ENCODE measurements around the gene ZFP36. TPM values are rescaled to one million over a fixed set of nuclear protein-coding genes. Genes with fewer than 3 reads are reported as not detected.
"Not testable (repeated sequence)": the region's sequence is repeated elsewhere in the genome, so short reads cannot be mapped to it uniquely, and the experiment has no call there.

ZFP36 gene
- total RNA-seq, 8 experiments from 2014 or later: 0.96 to 30.4 (median 6.6) TPM

- 0% methylated on average over 4 to 15 of the region's 61 CpGs; no CpG with 5 or more reads in 6 of the 10 experiments for WGBS, 10 experiments
- in situ Hi-C loops (cut with MboI; ENCODE audit: low pct_unique_long_range_greater_than_20kb in 2 of 9, low sequenced_read_pairs in 9 of 9, unreplicated experiment in 9 of 9): no loop called here
- peak; percentile 82 to 98 (median 96) for ATAC-seq (replicated peaks in 6 of 8)
- H3K4me3 ChIP-seq: peak within 1 kb of the TSS; percentile 76 to 94 (median 88)
- peaks cover 10 to 14% of the 10 kb centered on the region in 2 donors for H3K4me1 ChIP-seq (replicated peaks in 1 of 2)
- H3K27ac ChIP-seq: peak within 1 kb of the TSS; percentile 89 to 94
These were observed 29.1 kb downstream of the ZFP36 start, which contains the start of gene RPS16 for GRCh38 chr19:39435499-39436349. RPS16 (minus strand) TSS chr19:39435949; CDS start chr19:39435895, 54 bp downstream.

- WGBS, 10 experiments: 0% methylated on average over 1 to 2 of the region's 2 CpGs; no CpG with 5 or more reads in 5 of the 10 experiments
- peak overlapping the region; percentile 89 to 94 for H3K27ac ChIP-seq
- H3K4me3 ChIP-seq: peak overlapping the region; percentile 76 to 94 (median 88)
- peak in 2 of 8 experiments; percentile 4 for ATAC-seq (replicated peaks in 6 of 8)
- in situ Hi-C loops (cut with MboI; ENCODE audit: low pct_unique_long_range_greater_than_20kb in 2 of 9, low sequenced_read_pairs in 9 of 9, unreplicated experiment in 9 of 9): no loop called here
- peaks cover 10 to 14% of the 10 kb centered on the region in 2 donors for H3K4me1 ChIP-seq (replicated peaks in 1 of 2)
These were observed 29.7 kb downstream of the ZFP36 start for GRCh38 chr19:39436350-39436716.

GRCh38 chr19:39438270-39438934 lies 31.8 kb downstream of the ZFP36 start:
- Histone ChIP-seq H3K4me1 (replicated peaks in 1 of 2) (peaks cover 10 to 14% of the 10 kb centered on the region in 2 donors), H3K4me3 (no peak overlapping the region), H3K27ac (no peak overlapping the region)
- ATAC-seq (replicated peaks in 6 of 8): peak in 1 of 8 experiments; percentile 11
- WGBS, 10 experiments: 33 to 94% (median 77%) methylated on average over 3 to 7 of the region's 9 CpGs; no CpG with 5 or more reads in 1 of the 10 experiments
- in situ Hi-C loops (cut with MboI; ENCODE audit: low pct_unique_long_range_greater_than_20kb in 2 of 9, low sequenced_read_pairs in 9 of 9, unreplicated experiment in 9 of 9): no loop called here

- 0 to 25% (median 6%) methylated on average over 1 to 17 of the region's 17 CpGs for WGBS, 10 experiments
- ATAC-seq (replicated peaks in 6 of 8): peak in 1 of 8 experiments; percentile 1
- peak overlapping the region; percentile 92 to 96 for H3K27ac ChIP-seq
- peak overlapping the region; percentile 65 to 87 (median 74) for H3K4me3 ChIP-seq
- in situ Hi-C loops (cut with MboI; ENCODE audit: low pct_unique_long_range_greater_than_20kb in 2 of 9, low sequenced_read_pairs in 9 of 9, unreplicated experiment in 9 of 9): no loop called here
- H3K4me1 ChIP-seq (replicated peaks in 1 of 2): peaks cover 5 to 12% of the 10 kb centered on the region in 2 donors
These were observed 38.0 kb downstream of the ZFP36 start for GRCh38 chr19:39444598-39445195.

- in situ Hi-C loops (cut with MboI; ENCODE audit: low pct_unique_long_range_greater_than_20kb in 2 of 9, low sequenced_read_pairs in 9 of 9, unreplicated experiment in 9 of 9): no loop called here
- peak; percentile 91 to 99 (median 98) for ATAC-seq (replicated peaks in 6 of 8)
- H3K4me1 ChIP-seq (replicated peaks in 1 of 2): peaks cover 5 to 12% of the 10 kb centered on the region in 2 donors
- peak within 1 kb of the TSS; percentile 92 to 96 for H3K27ac ChIP-seq
- WGBS, 10 experiments: 0 to 17% (median 0%) methylated on average over 1 to 35 of the region's 68 CpGs
- peak within 1 kb of the TSS; percentile 65 to 87 (median 74) for H3K4me3 ChIP-seq
These were observed 38.8 kb downstream of the ZFP36 start, which contains the start of gene SUPT5H for GRCh38 chr19:39445196-39446111. SUPT5H (plus strand) TSS chr19:39445582; CDS start chr19:39445891, 309 bp downstream.

- no peak for ATAC-seq (replicated peaks in 6 of 8)
- in situ Hi-C loops (cut with MboI; ENCODE audit: low pct_unique_long_range_greater_than_20kb in 2 of 9, low sequenced_read_pairs in 9 of 9, unreplicated experiment in 9 of 9): no loop called here
- no peak overlapping the region for H3K27ac ChIP-seq
These were observed 39.9 kb downstream of the ZFP36 start for GRCh38 chr19:39446365-39447084.

GRCh38 chr19:39448271-39448670 lies 41.6 kb downstream of the ZFP36 start:
- Histone ChIP-seq H3K4me3 (no peak overlapping the region), H3K4me1 (replicated peaks in 1 of 2) (peaks cover 5 to 12% of the 10 kb centered on the region in 2 donors), H3K27ac (no peak overlapping the region)
- WGBS, 10 experiments: 83 to 100% methylated on average over 1 of the region's 3 CpGs; no CpG with 5 or more reads in 8 of the 10 experiments
- in situ Hi-C loops (cut with MboI; ENCODE audit: low pct_unique_long_range_greater_than_20kb in 2 of 9, low sequenced_read_pairs in 9 of 9, unreplicated experiment in 9 of 9): no loop called here
- ATAC-seq (replicated peaks in 6 of 8): no peak

More at GRCh38 chr19:39446365-39447084, 39.9 kb downstream of the ZFP36 start:
- 20 to 100% (median 81%) methylated on average over 1 to 8 of the region's 16 CpGs; no CpG with 5 or more reads in 1 of the 10 experiments for WGBS, 10 experiments
- Histone ChIP-seq H3K4me3 (peak overlapping the region; percentile 65 to 87 (median 74)), H3K4me1 (replicated peaks in 1 of 2) (peaks cover 5 to 12% of the 10 kb centered on the region in 2 donors)

GRCh38 chr19:39449116-39449797 lies 42.6 kb downstream of the ZFP36 start:
- in situ Hi-C loops (cut with MboI; ENCODE audit: low pct_unique_long_range_greater_than_20kb in 2 of 9, low sequenced_read_pairs in 9 of 9, unreplicated experiment in 9 of 9): no loop called here
- 72 to 100% (median 95%) methylated on average over 1 to 6 of the region's 8 CpGs; no CpG with 5 or more reads in 2 of the 10 experiments for WGBS, 10 experiments
- Histone ChIP-seq H3K4me3 (no peak overlapping the region), H3K27ac (no peak overlapping the region), H3K4me1 (replicated peaks in 1 of 2) (peaks cover 5 to 10% of the 10 kb centered on the region in 2 donors)
- no peak for ATAC-seq (replicated peaks in 6 of 8)

- H3K4me3 ChIP-seq; ATAC-seq (replicated peaks in 6 of 8); H3K4me1 ChIP-seq (replicated peaks in 1 of 2); in situ Hi-C loops (cut with MboI; ENCODE audit: low pct_unique_long_range_greater_than_20kb in 2 of 9, low sequenced_read_pairs in 9 of 9, unreplicated experiment in 9 of 9); H3K27ac ChIP-seq: not testable (repeated sequence)
- WGBS, 10 experiments: 83 to 100% (median 97%) methylated on average over 1 to 7 of the region's 8 CpGs; no CpG with 5 or more reads in 3 of the 10 experiments
These were observed 44.6 kb downstream of the ZFP36 start for GRCh38 chr19:39451257-39451656.

Measured in motor neuron (in vitro differentiated cells).